ENCODE data around the gene PRDM12. TPM values are rescaled to one million over a fixed set of nuclear protein-coding genes. Genes with fewer than 3 reads are reported as not detected.
A peak's percentile ranks its signal among the peaks of the same experiment; 100 is the strongest.

Gene PRDM12
- total and polyA plus RNA-seq, 10 donors = 0.06 to 0.07 TPM; not detected in 8

GRCh38 chr9:130698514-130698913 is 34.1 kb downstream of the PRDM12 start:
- no peaks in the 10 kb centered on the region for H3K27me3 ChIP-seq (replicated peaks in 1 of 7)
- 90 to 96% (median 93%) methylated on average over 3 of the region's 3 CpGs for WGBS, 5 donors
- H3K36me3 ChIP-seq = peaks cover 0 to 84% (median 73%) of the 10 kb centered on the region in 6 donors
- H3K4me1 ChIP-seq = peaks cover 10 to 59% (median 25%) of the 10 kb centered on the region in 6 donors
- H3K27ac ChIP-seq = no peak overlapping the region
- H3K4me3 ChIP-seq = no peak overlapping the region
- no peak for DNase-seq
- TF ChIP-seq POLR2A (IDR thresholded peaks at IDR 0.05) (no peak), CTCF (IDR thresholded peaks at IDR 0.05 in 8 of 11, conservative IDR thresholded peaks at IDR 0.05 in 3 of 11) (no peak), POLR2AphosphoS5 (IDR thresholded peaks at IDR 0.05) (no peak)
- intact Hi-C loops (cut with DNase I; ENCODE audit: low total_unique reads) = no loop called here
- H3K9me3 ChIP-seq = no peaks in the 10 kb centered on the region

GRCh38 chr9:130699047-130699446 is 34.7 kb downstream of the PRDM12 start:
- Histone ChIP-seq H3K4me3 (no peak overlapping the region), H3K9me3 (no peaks in the 10 kb centered on the region), H3K27me3 (replicated peaks in 1 of 7) (no peaks in the 10 kb centered on the region), H3K4me1 (peaks cover 9 to 55% (median 21%) of the 10 kb centered on the region in 6 donors), H3K27ac (no peak overlapping the region), H3K36me3 (peaks cover 3 to 89% (median 78%) of the 10 kb centered on the region in 6 donors)
- intact Hi-C loops (cut with DNase I; ENCODE audit: low total_unique reads) = no loop called here
- WGBS, 5 donors = 77 to 84% (median 80%) methylated on average over 2 of the region's 2 CpGs
- no peak for DNase-seq
- no peak for TF ChIP-seq POLR2AphosphoS5 (IDR thresholded peaks at IDR 0.05)
- no peak for TF ChIP-seq CTCF (IDR thresholded peaks at IDR 0.05 in 8 of 11, conservative IDR thresholded peaks at IDR 0.05 in 3 of 11)
- no peak for TF ChIP-seq POLR2A (IDR thresholded peaks at IDR 0.05)

- TF ChIP-seq CTCF (IDR thresholded peaks at IDR 0.05 in 8 of 11, conservative IDR thresholded peaks at IDR 0.05 in 3 of 11) = peak; percentile 45 to 92 (median 84)
- no peak for TF ChIP-seq POLR2AphosphoS5 (IDR thresholded peaks at IDR 0.05)
- DNase-seq = peak; percentile 88
- Histone ChIP-seq H3K9me3 (no peaks in the 10 kb centered on the region), H3K36me3 (peaks cover 4 to 100% (median 83%) of the 10 kb centered on the region in 6 donors), H3K4me1 (peaks cover 0 to 32% (median 1%) of the 10 kb centered on the region in 6 donors), H3K27ac (no peak overlapping the region), H3K27me3 (replicated peaks in 1 of 7) (no peaks in the 10 kb centered on the region), H3K4me3 (no peak overlapping the region)
- 64 to 79% (median 72%) methylated on average over 13 of the region's 13 CpGs for WGBS, 5 donors
- intact Hi-C loops (cut with DNase I; ENCODE audit: low total_unique reads) = loop anchor here (5.0 to 10.0 kb wide), 3 partner anchors 166 to 346 kb away; no protein-coding TSS in a partner anchor
These were observed 36.9 kb downstream of the PRDM12 start for GRCh38 chr9:130701059-130702022.

GRCh38 chr9:130703501-130703900 is 39.1 kb downstream of the PRDM12 start:
- TF ChIP-seq POLR2A (IDR thresholded peaks at IDR 0.05) (no peak), CTCF (IDR thresholded peaks at IDR 0.05 in 8 of 11, conservative IDR thresholded peaks at IDR 0.05 in 3 of 11) (no peak), POLR2AphosphoS5 (IDR thresholded peaks at IDR 0.05) (no peak)
- no peaks in the 10 kb centered on the region for H3K9me3 ChIP-seq
- peaks cover 0 to 23% (median under 1%) of the 10 kb centered on the region in 6 donors for H3K4me1 ChIP-seq
- no peak overlapping the region for H3K27ac ChIP-seq
- no peak overlapping the region for H3K4me3 ChIP-seq
- 85 to 94% (median 91%) methylated on average over 7 of the region's 7 CpGs for WGBS, 5 donors
- H3K36me3 ChIP-seq = peaks cover 4 to 80% (median 64%) of the 10 kb centered on the region in 6 donors
- no peaks in the 10 kb centered on the region for H3K27me3 ChIP-seq (replicated peaks in 1 of 7)
- intact Hi-C loops (cut with DNase I; ENCODE audit: low total_unique reads) = loop anchor here (5.0 to 10.0 kb wide), 3 partner anchors 164 to 344 kb away; no protein-coding TSS in a partner anchor
- no peak for DNase-seq

Measured in spleen (tissue), 11 donors.